ENCODE data around the gene RNF151.

Gene RNF151

GRCh38 chr16:1981398-1981836 lies 14.8 kb downstream of the RNF151 start, which contains the start of gene NOXO1:
Gene NOXO1 (minus strand): TSS chr16:1981469. CDS start chr16:1981179, 290 bp downstream.
- TF ChIP-seq, protein P1, sequence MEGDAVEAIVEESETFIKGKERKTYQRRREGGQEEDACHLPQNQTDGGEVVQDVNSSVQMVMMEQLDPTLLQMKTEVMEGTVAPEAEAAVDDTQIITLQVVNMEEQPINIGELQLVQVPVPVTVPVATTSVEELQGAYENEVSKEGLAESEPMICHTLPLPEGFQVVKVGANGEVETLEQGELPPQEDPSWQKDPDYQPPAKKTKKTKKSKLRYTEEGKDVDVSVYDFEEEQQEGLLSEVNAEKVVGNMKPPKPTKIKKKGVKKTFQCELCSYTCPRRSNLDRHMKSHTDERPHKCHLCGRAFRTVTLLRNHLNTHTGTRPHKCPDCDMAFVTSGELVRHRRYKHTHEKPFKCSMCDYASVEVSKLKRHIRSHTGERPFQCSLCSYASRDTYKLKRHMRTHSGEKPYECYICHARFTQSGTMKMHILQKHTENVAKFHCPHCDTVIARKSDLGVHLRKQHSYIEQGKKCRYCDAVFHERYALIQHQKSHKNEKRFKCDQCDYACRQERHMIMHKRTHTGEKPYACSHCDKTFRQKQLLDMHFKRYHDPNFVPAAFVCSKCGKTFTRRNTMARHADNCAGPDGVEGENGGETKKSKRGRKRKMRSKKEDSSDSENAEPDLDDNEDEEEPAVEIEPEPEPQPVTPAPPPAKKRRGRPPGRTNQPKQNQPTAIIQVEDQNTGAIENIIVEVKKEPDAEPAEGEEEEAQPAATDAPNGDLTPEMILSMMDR (IDR thresholded peaks at IDR 0.05; ENCODE audit: low read depth, low read length) = no peak
- DNase-seq (ENCODE audit: low read depth in 2 of 2) = no peak

GRCh38 chr16:1982013-1982433 lies 15.4 kb downstream of the RNF151 start:
- no peak overlapping the region for H3K4me3 ChIP-seq (replicated peaks in 1 of 2; ENCODE audit: low read depth in 2 of 2, low read length in 2 of 2)
- DNase-seq (ENCODE audit: low read depth in 2 of 2) = no peak
- TF ChIP-seq, protein P1 (IDR thresholded peaks at IDR 0.05; ENCODE audit: low read depth, low read length) = no peak

More at GRCh38 chr16:1981398-1981836, 14.8 kb downstream of the RNF151 start, which contains the start of gene NOXO1:
- no peak within 1 kb of the TSS for H3K4me3 ChIP-seq (replicated peaks in 1 of 2; ENCODE audit: low read depth in 2 of 2, low read length in 2 of 2)

- TF ChIP-seq, protein P1 (IDR thresholded peaks at IDR 0.05; ENCODE audit: low read depth, low read length) = no peak
- H3K4me3 ChIP-seq (replicated peaks in 1 of 2; ENCODE audit: low read depth in 2 of 2, low read length in 2 of 2) = peak overlapping the region; percentile 5 to 74
- DNase-seq (ENCODE audit: low read depth in 2 of 2) = no peak
These were observed 16.4 kb downstream of the RNF151 start for GRCh38 chr16:1982991-1983543.

GRCh38 chr16:1983544-1984346 lies 17.1 kb downstream of the RNF151 start, which contains the start of gene GFER:
Gene GFER (plus strand): TSS chr16:1984193. CDS start chr16:1984219, 26 bp downstream.
- TF ChIP-seq, protein P1 (IDR thresholded peaks at IDR 0.05; ENCODE audit: low read depth, low read length) = peak; percentile 28
- peak; percentile 94 to 97 for DNase-seq (ENCODE audit: low read depth in 2 of 2)
- peak within 1 kb of the TSS; percentile 74 for H3K4me3 ChIP-seq (replicated peaks in 1 of 2; ENCODE audit: low read depth in 2 of 2, low read length in 2 of 2)

DNA sequence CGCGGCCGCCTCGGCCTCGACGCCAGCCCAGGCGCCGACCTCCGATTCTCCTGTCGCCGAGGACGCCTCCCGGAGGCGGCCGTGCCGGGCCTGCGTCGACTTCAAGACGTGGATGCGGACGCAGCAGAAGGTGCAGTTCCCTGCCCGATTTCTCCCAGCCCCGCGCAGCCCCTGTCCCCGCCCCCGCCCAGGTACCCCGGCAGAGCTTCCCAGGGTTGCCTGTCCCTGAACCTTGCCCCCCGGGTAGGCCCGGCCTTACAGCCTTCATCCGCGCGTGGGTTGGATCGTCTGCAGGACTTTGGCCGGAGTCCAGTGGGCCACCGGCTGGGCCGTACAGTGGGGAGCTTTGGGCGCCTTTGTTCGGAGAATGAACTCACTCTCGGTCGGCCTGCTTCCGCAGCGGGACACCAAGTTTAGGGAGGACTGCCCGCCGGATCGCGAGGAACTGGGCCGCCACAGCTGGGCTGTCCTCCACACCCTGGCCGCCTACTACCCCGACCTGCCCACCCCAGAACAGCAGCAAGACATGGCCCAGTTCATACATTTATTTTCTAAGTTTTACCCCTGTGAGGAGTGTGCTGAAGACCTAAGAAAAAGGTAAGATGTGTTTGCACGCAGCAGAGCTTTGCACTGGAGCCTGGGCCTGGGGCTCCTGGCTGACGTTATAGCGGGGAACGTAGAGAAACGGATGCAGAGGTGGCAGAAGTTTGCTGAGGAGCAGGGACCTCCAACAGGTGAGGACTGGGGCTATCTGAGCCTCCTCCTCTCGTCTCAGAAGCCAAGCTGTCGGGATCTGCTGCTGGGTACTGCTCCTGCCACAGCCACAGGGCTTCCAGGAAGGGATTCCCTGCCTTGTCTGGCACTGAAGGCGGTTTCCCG lies 17.9 kb downstream of the RNF151 start:
- DNase-seq (ENCODE audit: low read depth in 2 of 2) = peak in 1 of 2 donors; percentile 43
- TF ChIP-seq, protein P1 (IDR thresholded peaks at IDR 0.05; ENCODE audit: low read depth, low read length) = no peak
- H3K4me3 ChIP-seq (replicated peaks in 1 of 2; ENCODE audit: low read depth in 2 of 2, low read length in 2 of 2) = peak overlapping the region; percentile 74

DNA sequence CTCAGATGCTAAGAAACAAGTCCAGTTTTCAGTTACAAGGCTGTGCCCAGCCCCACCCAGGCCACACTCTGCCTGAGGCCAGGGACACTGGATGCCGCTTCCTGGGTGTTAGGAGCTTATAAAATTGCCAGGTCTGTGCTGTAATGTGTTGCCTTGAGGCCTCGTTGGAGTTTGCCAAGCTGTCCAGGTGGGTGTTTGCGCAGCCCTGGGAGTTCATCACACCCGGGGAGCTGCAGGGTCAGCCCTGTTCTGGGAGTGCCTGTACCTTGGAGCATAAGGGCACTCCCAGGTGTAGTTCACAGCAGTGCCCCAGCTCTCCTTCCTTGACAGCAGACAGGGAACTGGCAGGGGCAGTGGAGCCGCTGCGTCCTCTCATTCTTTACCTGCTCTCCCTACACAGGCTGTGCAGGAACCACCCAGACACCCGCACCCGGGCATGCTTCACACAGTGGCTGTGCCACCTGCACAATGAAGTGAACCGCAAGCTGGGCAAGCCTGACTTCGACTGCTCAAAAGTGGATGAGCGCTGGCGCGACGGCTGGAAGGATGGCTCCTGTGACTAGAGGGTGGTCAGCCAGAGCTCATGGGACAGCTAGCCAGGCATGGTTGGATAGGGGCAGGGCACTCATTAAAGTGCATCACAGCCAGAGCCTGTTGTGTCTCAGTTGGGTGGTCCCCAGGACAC lies 19.0 kb downstream of the RNF151 start:
- peak overlapping the region in 1 of 2 donors; percentile 74 for H3K4me3 ChIP-seq (replicated peaks in 1 of 2; ENCODE audit: low read depth in 2 of 2, low read length in 2 of 2)
- TF ChIP-seq, protein P1 (IDR thresholded peaks at IDR 0.05; ENCODE audit: low read depth, low read length) = no peak
- DNase-seq (ENCODE audit: low read depth in 2 of 2) = no peak

All from cardiac fibroblast (primary cell).